22Rv1 (cell line): Measurements from ENCODE around the gene GDA.

ENCODE experiments used
- CTCF ChIP-seq: fragments of 450-650 bp; IDR thresholded peaks from 2 replicates; pipeline ENCODE4 v1.5.1; 2017; ENCODE audit warnings: mild to moderate bottlenecking
- ZFX ChIP-seq: fragments of 450-650 bp; IDR thresholded peaks from 2 replicates; pipeline ENCODE4 v1.6.1; 2017; ENCODE audit warnings: antibody characterized with exemption, borderline replicate concordance

DNA sequence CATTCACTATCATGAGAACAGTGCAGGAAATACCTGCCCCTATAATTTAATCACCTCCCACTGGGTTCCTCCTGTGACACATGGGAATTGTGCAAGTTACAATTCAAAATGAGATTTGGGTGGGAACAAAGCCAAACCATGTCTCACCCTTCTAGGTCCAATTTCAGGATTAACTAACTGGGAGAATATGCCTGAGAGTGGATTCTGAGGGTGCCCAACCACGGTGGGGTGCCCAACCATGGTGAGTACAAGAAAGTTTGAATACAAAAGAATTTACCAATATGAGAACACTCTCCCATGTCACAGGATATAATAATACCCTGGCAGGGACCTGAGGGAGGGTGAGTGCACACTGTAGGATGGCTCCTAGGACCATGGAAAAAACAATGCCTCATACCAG lies 17.2 kb upstream of the GDA start:
- no peak for TF ChIP-seq CTCF
- TF ChIP-seq ZFX, result no peak
